ENCODE results near the gene RAP1A.

DNA sequence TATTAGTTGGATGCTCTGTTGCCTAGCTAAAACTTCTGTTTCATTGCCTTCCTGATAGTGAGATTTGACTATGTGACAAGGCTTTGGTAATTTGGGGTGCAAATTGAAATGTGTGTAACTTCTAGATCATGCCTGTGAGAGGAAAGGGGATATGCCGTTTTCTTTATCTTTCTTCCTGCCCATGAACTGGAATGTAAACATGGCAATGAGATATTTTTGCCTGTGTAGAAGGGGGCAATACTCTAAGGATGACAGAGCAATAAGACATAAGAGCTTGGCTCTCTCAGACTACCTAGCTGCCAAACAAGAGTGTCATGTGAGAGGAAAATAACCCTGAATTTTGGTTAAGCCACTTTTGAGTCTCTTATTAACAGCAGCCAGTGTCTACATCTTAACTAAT lies 49.7 kb downstream of the RAP1A start:
- TF ChIP-seq GATA2 (IDR thresholded peaks at IDR 0.05; ENCODE audit: low read depth, low read length) (no peak), GATA3 (IDR thresholded peaks at IDR 0.05; ENCODE audit: low read depth, low read length) (no peak)
